Spleen (tissue), 7 donors: ENCODE results near the gene TGFBRAP1.

ENCODE experiments used
- POLR2A ChIP-seq, 3 donors: fragments of 450-650 bp; IDR thresholded peaks; one replicate each; pipeline ENCODE4 v1.5.1; 2017; ENCODE audit warnings: antibody characterized with exemption in 3 of 3, mild to moderate bottlenecking in 1 of 3
- TF ChIP-seq, protein P1 (sequence below), 11 experiments: fragments of 200-600 bp in 7 of 11; fragments of 450-650 bp in 4 of 11; sonication (generic) in 4 of 11; IDR thresholded peaks in 8 of 11; conservative IDR thresholded peaks in 3 of 11; 1 replicate in 7 of 11; 2 replicates in 4 of 11; pipeline versions ENCODE4 v1.4.0 to v1.8.0; 2016 to 2021; ENCODE audit warnings: antibody characterized with exemption in 11 of 11, inconsistent platforms in 4 of 11, mild to moderate bottlenecking in 1 of 11
- donor health status: DM: no; HTN: no; CAD: no; lungs with moderate emphysema.
- donor health status: DM: no; HTN: no; CAD: no.
- donor health status: DM: no; HTN: no; CAD: no.

DNA sequence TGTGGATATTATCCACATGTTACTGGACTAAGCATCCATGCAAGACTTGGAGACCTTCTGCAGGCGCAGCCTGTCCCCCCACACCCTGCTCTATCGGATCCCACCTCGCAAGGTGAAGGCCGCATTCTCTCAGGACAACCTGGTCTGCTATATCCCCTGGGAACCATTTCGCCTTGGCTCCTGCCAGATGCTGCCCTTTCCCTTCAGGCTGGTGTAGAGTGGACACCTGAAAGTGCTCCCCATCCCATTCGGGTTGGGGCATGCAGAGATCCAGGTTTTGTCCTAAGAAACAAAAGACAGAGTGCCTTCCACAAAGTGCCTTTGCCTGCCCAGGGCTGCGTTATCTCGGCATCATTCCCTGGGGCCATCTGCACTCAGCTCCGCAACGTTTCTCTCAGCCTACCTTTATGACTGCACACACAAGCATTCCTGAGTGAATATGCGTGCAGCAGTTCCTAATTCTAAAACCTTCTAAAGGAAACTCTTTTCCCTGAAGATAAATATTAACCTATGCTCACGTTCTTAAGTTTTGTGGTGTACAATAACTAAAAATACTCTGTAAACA, 48.8 kb upstream of the TGFBRAP1 start:
- no peak for TF ChIP-seq POLR2A (IDR thresholded peaks at IDR 0.05)
- TF ChIP-seq, protein P1, sequence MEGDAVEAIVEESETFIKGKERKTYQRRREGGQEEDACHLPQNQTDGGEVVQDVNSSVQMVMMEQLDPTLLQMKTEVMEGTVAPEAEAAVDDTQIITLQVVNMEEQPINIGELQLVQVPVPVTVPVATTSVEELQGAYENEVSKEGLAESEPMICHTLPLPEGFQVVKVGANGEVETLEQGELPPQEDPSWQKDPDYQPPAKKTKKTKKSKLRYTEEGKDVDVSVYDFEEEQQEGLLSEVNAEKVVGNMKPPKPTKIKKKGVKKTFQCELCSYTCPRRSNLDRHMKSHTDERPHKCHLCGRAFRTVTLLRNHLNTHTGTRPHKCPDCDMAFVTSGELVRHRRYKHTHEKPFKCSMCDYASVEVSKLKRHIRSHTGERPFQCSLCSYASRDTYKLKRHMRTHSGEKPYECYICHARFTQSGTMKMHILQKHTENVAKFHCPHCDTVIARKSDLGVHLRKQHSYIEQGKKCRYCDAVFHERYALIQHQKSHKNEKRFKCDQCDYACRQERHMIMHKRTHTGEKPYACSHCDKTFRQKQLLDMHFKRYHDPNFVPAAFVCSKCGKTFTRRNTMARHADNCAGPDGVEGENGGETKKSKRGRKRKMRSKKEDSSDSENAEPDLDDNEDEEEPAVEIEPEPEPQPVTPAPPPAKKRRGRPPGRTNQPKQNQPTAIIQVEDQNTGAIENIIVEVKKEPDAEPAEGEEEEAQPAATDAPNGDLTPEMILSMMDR (IDR thresholded peaks at IDR 0.05 in 8 of 11, conservative IDR thresholded peaks at IDR 0.05 in 3 of 11), result no peak
